Right lung (tissue), 5 donors: Measurements from ENCODE around the gene STYXL1. TPM values are rescaled to one million over a fixed set of nuclear protein-coding genes. Genes with fewer than 3 reads are reported as not detected.
A peak's percentile ranks its signal among the peaks of the same experiment; 100 is the strongest.

Experiments used
- DNase-seq, 2 donors: peaks; one replicate each; pipeline ENCODE4 v3.0.0-alpha.2; 2013
- polyA plus RNA-seq, 5 donors: library from polyadenylated mRNA; unstranded; fragments of 120-200 nt; gene quantifications; one replicate each; pipeline versions ENCODE4 v1.2.1 to v1.2.3, GENCODE V29; 2013; ENCODE audit warnings: inconsistent platforms in 1 of 5, low replicate concordance in 1 of 5; ENCODE audit not compliant: insufficient read length in 5 of 5, insufficient read depth in 1 of 5

STYXL1 gene
- polyA plus RNA-seq, 5 donors, result 33.6 to 45.6 (median 43.2) TPM

DNA sequence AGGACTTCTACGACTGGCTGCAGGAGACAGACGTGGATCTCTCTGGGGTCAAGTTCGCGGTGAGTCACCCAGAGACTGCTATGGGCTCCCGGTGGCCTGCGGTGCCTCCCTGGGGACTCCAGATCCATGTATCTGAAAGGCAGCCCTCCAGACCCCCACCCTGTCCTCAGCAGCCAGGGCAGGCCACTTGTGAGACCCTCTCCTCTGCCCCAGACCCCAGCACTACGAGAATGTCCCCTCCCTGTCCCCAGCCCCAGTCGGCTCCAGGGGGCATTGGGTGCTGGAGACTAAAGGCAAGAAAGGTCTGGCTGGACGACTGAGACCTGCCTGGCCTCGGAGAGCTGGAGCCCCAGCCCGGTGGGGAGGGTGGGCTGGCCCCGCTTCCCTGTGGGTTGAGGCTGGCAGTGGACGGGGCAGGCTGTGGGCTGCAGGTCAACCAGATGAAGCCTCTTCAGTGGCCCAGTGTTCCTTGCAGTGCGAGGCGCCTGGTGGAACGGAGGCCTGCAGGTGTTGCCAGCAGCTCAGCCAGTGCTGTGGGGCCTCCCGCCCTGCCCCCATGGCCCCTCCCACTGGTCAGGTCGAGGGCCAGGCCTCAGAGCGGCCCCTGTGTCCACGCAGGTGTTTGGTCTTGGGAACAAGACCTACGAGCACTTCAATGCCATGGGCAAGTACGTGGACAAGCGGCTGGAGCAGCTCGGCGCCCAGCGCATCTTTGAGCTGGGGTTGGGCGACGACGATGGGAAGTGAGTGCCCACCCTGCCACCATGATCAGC is 67.2 kb downstream of the STYXL1 start:
- DNase-seq, result no peak

GRCh38 chr7:75979759-75980429 is 67.9 kb downstream of the STYXL1 start:
- no peak for DNase-seq

- peak; percentile 34 to 48 for DNase-seq
Measured at GRCh38 chr7:75977743-75978142, 70.1 kb downstream of the STYXL1 start.

- no peak for DNase-seq
Measured at GRCh38 chr7:75971961-75972763, 75.6 kb downstream of the STYXL1 start.

DNA sequence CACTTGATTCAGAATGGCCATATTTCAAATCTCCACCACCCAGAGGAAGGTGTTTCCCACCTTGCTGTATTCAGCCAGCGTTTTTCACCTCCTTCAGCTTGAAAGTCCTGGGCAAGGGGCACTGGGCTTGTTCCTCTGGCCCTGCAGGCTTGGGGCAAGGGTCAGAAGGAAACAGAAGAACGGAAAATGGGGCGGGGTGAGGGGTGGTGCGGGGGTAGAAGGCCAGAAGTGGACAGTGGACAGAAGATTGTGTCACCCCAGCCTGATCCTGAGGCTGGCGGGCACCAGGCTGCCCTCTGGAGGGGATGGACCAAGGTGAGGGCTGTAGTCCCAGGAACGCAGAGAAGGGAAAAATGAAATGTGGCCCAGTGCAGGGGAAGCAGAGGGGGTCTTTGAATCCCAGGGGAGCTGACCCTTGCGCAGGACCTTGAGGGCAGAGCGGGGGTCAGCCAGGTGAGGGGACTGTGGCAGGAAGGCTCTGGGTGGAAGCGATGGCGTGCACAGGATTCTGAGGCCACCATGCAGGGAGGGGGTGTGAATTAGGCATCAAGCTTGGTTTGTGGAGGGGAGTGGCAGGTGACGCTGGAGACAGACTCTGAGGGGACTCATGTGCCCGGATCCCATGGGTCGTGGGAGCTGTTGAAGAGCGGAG is 76.4 kb downstream of the STYXL1 start:
- no peak for DNase-seq

- DNase-seq, result no peak
Measured at GRCh38 chr7:75969704-75970498, 77.9 kb downstream of the STYXL1 start.

DNA sequence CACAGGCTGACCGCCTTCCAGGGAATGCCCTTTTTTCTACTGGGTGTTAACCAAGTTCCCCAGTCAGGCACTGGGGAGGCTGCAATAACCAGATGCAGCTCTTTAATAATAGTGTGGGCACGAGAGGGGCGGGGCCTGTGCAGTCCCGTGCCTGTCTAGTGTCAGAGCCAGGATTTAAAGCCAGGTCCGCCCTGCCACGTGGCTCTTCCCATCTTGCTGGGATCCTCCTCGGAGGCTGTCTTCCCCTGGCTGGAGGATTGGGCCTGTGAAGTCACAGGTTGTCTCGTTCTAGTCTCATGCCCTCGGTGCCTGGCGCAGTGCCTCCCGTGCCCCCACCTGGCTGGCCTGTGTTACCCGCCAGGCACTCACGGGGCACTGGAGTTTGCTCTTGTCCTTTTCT is 78.6 kb downstream of the STYXL1 start:
- DNase-seq, result no peak

DNA sequence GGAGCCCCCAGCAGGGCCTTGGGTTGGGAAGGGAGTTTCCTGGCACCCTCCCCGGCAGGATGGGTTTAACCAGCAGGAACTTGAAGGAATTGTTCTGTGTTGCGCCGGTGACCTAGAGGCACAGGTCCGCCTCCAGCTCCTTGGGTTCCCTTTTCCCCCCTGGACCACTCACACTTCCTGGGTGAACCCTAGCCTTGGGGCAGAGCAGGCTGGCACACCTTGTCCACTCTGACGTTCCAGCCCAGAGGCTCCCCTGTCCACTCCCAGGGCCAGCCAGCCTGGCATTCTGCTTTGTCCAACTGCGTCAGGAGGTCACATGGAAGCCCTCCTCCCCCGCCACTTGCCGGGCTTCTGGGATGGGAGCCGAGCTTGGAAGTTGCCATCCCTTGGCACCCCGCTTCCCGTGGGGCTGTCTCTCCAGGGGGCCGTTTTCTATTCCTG is 79.2 kb downstream of the STYXL1 start:
- no peak for DNase-seq

DNA sequence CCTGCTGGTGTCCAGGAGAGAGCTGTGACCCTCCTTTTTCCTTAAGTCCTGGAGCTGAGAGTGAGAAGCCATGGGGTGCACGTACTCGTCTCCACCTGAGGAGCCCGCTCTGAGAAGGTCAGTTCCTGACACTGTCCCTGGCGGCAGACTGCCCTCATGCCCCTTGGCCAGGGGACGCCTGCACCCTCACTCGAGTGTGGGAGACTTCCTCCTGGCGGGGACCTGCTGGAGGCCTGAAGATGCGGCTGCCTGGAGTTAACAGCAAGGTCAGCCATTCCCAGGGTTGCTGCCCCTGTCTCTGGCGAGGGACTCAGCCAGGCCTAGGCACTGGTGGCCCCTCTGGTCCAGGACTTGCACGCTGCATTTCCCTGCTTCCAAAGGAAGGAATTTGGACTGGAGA is 79.8 kb downstream of the STYXL1 start:
- DNase-seq, result no peak

DNA sequence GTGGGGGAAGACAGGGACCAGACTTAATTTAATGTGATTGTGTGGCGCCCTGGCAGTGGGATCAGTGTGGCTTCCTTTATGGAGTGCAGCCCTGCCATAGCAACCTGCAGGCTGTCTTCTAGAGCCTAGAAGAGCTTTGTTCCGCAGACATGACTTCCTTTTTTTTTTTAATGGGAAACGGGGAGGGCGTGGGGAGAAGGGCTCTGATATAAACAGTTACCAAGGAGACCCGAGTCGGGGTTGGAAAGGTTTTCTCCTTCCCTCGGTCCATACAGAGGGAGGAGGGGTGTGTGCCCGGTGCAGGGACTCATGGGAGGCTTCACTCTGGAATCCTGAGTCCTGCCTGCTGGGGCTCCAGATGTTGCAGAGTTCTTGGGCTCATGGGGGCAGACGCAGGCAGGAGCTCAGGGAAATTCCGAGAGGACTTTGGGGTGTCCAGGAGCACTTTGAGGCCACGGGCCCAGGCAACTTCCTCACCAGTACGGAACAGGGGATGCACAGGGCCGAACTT is 80.3 kb downstream of the STYXL1 start:
- DNase-seq, result peak; percentile 68 to 73

GRCh38 chr7:75967055-75967454 is 80.7 kb downstream of the STYXL1 start:
- DNase-seq, result no peak

GRCh38 chr7:75966190-75966961 is 81.4 kb downstream of the STYXL1 start:
- no peak for DNase-seq

- DNase-seq, result no peak
Measured at GRCh38 chr7:75965617-75966016, 82.2 kb downstream of the STYXL1 start.

DNA sequence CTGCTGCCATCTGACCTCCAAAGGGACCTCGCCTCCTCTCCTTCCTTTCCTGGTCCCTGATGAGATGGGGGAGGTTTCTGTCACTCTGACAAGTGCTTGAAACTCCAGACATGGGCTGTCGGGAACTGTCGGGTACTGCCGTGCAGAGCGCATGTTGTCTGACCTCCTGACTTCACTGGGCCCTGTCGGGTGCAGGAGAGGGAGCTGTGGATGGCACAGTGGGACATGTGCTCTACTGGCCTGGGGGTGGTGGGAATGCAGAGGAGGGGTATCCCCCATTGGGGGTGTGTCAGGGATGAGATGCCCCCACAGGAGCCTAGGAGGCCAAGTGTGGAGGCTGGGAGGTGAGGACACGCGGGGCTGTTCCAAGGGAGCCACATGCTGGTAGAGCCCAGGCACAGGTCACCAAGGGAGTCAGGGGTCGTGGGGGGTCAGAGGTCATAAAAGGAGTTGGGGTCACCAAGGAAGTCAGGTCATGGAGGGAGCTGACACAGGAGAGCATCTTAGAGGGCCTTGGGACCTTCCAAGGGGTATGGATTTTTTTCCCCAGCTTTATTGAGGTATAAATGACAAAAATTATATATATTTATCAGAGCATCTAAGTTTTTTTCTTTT is 84.3 kb downstream of the STYXL1 start:
- DNase-seq, result no peak

GRCh38 chr7:75962607-75963380 is 85.0 kb downstream of the STYXL1 start:
- DNase-seq, result peak; percentile 31 to 45

- no peak for DNase-seq
Measured at GRCh38 chr7:75961218-75961617, 86.6 kb downstream of the STYXL1 start.

- DNase-seq, result no peak
Measured at GRCh38 chr7:75960372-75960771, 87.4 kb downstream of the STYXL1 start.

GRCh38 chr7:75958802-75959543 is 88.8 kb downstream of the STYXL1 start:
- no peak for DNase-seq
